Gastroesophageal sphincter (tissue), 4 donors: ENCODE measurements around the gene RIPK1. TPM values are rescaled to one million over a fixed set of nuclear protein-coding genes. Genes with fewer than 3 reads are reported as not detected.
"Not testable (repeated sequence)": the region's sequence is repeated elsewhere in the genome, so short reads cannot be mapped to it uniquely, and the experiment has no call there.

Experiments
- ATAC-seq: fragments of 150-250 bp; one replicate; pipeline ENCODE4 v1.9.1; 2016; ENCODE audit warnings: mild to moderate bottlenecking, moderate library complexity
- H3K27ac ChIP-seq, 4 donors: fragments of 200-600 bp; sonication (generic) in 3 of 4; 1 replicate in 3 of 4; 2 replicates in 1 of 4; pipeline ENCODE4 v1.5.1; 2016 to 2019
- H3K27me3 ChIP-seq: fragments of 200-600 bp; sonication (generic); one replicate; pipeline ENCODE4 v1.5.1; 2019
- H3K36me3 ChIP-seq, 2 donors: fragments of 200-600 bp; sonication (generic); one replicate each; pipeline ENCODE4 v1.5.1; 2019; ENCODE audit warnings: control low read depth in 1 of 2
- H3K4me1 ChIP-seq, 3 donors: fragments of 200-600 bp; sonication (generic); 1 replicate in 2 of 3; 2 replicates in 1 of 3; pipeline ENCODE4 v1.5.1; 2016 to 2019; ENCODE audit warnings: control low read depth in 2 of 3
- H3K4me3 ChIP-seq, 2 donors: fragments of 200-600 bp; sonication (generic); one replicate each; pipeline ENCODE4 v1.5.1; 2019; ENCODE audit warnings: mild to moderate bottlenecking in 1 of 2, moderate library complexity in 1 of 2
- H3K9me3 ChIP-seq, 3 donors: fragments of 200-600 bp; sonication (generic); one replicate each; pipeline ENCODE4 v1.5.1; 2017 to 2019; ENCODE audit warnings: control low read depth in 2 of 3
- EP300 ChIP-seq: sonication (generic); formaldehyde crosslinking; IDR thresholded peaks from one replicate; pipeline ENCODE4 v1.6.1; 2017; ENCODE audit warnings: antibody characterized with exemption, mild to moderate bottlenecking
- POLR2A ChIP-seq, 2 donors: fragments of 450-650 bp; IDR thresholded peaks; one replicate each; pipeline ENCODE4 v1.6.1; 2017; ENCODE audit warnings: antibody characterized with exemption in 2 of 2, mild to moderate bottlenecking in 2 of 2, moderate library complexity in 1 of 2
- POLR2AphosphoS5 ChIP-seq: sonication (generic); formaldehyde crosslinking; IDR thresholded peaks from one replicate; pipeline ENCODE4 v1.6.1; 2017; ENCODE audit warnings: antibody characterized with exemption
- WGBS, 2 donors: methylation state at CpG; one replicate each; pipeline ENCODE4 v1.1.5; 2018; ENCODE audit warnings: low coverage in 1 of 2; 5-methylcytosine and 5-hydroxymethylcytosine counted together
- total RNA-seq, 4 donors: library from RNA; depleted of rRNA; stranded (reverse); fragments of >200 nt; gene quantifications; one replicate each; pipeline ENCODE4 v1.1.0, GENCODE V29; 2016
- TF ChIP-seq, protein P1 (sequence below), 4 experiments: fragments of 200-600 bp in 2 of 4; fragments of 450-650 bp in 2 of 4; sonication (generic) in 1 of 4; IDR thresholded peaks; one replicate each; pipeline ENCODE4 v1.5.1; 2017 to 2019; ENCODE audit warnings: antibody characterized with exemption in 4 of 4, mild to moderate bottlenecking in 2 of 4, moderate library complexity in 2 of 4

Gene RIPK1
- total RNA-seq, 4 donors from 2014 or later: 20.1 to 28.9 (median 25.7) TPM

DNA sequence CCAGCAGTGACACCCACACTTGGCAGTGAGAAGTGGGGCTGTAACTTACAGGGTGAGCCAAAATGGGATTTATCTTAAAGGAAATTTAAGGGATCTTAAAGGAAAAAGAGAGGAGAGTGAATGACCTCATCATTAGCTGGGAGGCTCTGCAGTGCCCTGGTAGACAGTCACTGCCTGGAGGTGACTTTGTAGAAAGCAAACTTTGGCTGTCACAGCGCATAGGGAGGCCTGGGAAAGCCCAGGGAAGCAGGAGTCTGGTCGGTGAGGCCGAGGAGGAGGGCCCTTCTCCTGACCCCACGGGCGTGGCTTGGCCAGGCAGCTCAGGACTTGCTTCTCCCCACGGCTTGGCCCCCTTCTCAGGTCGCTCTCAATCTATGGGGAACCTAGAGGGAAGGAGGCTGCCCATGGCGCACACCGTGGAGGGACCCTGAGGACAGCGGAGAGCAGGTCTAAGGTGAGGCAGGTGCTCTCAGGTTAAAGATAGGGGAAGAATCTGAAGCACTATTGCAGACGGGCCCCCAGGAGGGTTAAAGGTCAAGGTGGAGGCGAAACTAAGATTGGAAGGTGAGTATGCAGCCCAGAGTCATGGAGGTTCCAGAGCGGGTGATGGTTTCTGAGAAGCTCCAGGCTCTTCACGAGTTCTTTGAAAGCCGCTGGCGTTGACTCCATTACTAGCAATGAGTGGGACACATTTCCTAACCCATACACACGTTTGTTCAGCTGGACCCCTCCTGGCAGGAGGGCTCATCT is 15.6 kb upstream of the RIPK1 start:
- H3K27ac ChIP-seq: peak overlapping the region in 2 of 4 donors; percentile 68 to 72
- WGBS, 2 donors: 72 to 86% methylated on average over 7 to 12 of the region's 17 CpGs
- no peaks in the 10 kb centered on the region for H3K9me3 ChIP-seq
- H3K36me3 ChIP-seq: no peaks in the 10 kb centered on the region
- peaks cover 0 to 29% (median 0%) of the 10 kb centered on the region in 3 donors for H3K4me1 ChIP-seq
- H3K4me3 ChIP-seq: no peak overlapping the region
- TF ChIP-seq EP300: no peak
- no peak for TF ChIP-seq POLR2A (IDR thresholded peaks at IDR 0.05)
- TF ChIP-seq, protein P1, sequence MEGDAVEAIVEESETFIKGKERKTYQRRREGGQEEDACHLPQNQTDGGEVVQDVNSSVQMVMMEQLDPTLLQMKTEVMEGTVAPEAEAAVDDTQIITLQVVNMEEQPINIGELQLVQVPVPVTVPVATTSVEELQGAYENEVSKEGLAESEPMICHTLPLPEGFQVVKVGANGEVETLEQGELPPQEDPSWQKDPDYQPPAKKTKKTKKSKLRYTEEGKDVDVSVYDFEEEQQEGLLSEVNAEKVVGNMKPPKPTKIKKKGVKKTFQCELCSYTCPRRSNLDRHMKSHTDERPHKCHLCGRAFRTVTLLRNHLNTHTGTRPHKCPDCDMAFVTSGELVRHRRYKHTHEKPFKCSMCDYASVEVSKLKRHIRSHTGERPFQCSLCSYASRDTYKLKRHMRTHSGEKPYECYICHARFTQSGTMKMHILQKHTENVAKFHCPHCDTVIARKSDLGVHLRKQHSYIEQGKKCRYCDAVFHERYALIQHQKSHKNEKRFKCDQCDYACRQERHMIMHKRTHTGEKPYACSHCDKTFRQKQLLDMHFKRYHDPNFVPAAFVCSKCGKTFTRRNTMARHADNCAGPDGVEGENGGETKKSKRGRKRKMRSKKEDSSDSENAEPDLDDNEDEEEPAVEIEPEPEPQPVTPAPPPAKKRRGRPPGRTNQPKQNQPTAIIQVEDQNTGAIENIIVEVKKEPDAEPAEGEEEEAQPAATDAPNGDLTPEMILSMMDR (IDR thresholded peaks at IDR 0.05): no peak
- TF ChIP-seq POLR2AphosphoS5: no peak
- ATAC-seq: no peak
- no peaks in the 10 kb centered on the region for H3K27me3 ChIP-seq

DNA sequence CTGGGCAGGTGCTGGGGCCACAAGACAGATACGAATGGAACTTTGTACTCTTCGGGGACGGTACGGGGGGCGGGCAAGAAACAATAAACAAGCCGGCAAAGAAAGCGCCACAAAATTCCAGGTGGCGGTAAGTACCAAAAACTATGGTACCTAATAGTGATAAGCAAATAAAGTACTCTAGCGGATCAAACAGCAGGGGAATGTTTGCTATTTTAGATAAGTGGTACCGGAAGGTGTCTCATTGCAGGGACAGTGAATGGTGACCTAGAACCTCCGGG is 15.1 kb upstream of the RIPK1 start:
- Histone ChIP-seq H3K4me3 (peak overlapping the region; percentile 31 to 54), H3K36me3 (no peaks in the 10 kb centered on the region), H3K27me3 (no peaks in the 10 kb centered on the region), H3K4me1 (peaks cover 0 to 29% (median 0%) of the 10 kb centered on the region in 3 donors), H3K27ac (peak overlapping the region in 3 of 4 donors; percentile 55 to 72 (median 68)), H3K9me3 (no peaks in the 10 kb centered on the region)
- TF ChIP-seq EP300 (no peak), POLR2AphosphoS5 (no peak), POLR2A (IDR thresholded peaks at IDR 0.05) (no peak)
- TF ChIP-seq, protein P1 (IDR thresholded peaks at IDR 0.05): no peak
- WGBS, 2 donors: 55% methylated on average over 6 of the region's 11 CpGs; no CpG with 5 or more reads in 1 of the 2 donors
- no peak for ATAC-seq

DNA sequence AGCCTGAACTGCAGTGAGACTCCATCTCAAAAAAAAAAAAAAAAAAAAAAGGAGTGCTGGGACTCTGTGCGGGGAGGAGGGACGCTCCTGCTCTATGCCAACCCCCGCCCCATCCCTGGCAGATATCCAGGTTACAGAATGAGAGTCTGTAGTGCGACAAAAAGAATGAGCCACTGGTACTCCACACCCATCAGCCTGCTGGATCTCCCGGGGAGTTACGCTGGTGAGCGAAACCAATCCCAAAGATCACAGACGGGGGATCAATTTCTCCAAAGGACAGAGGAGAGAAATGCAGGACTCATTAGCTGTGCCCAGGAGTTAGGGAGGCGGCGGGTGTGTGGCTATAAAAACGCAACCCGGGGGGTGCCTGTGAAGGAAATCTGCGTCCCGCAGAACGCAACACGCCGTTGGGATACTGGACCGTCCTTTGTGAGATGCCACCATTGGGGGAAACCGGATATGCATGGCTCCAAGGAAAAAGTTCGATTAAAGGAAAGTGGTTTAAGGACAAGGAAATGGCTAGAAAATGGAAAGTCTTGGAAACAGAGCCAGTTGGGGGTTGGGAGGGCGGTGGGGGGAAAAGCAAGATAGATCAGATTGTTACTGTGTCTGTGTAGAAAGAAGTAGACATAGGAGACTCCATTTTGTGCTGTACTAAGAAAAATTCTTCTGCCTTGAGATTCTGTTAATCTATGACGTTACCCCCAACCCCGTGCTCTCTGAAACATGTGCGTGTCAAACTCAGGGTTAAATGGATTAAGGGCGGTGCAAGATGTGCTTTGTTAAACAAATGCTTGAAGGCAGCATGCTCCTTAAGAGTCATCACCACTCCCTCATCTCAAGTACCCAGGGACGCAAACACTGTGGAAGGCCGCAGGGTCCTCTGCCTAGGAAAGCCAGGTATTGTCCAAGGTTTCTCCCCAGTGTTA is 13.8 kb upstream of the RIPK1 start:
- not testable (repeated sequence) for ATAC-seq, H3K36me3 ChIP-seq, H3K27me3 ChIP-seq, H3K9me3 ChIP-seq
- Histone ChIP-seq H3K4me3 (peak overlapping the region in 1 of 2 donors; percentile 54), H3K27ac (peak overlapping the region in 3 of 4 donors; percentile 63 to 72 (median 68)), H3K4me1 (peaks cover 0 to 29% (median 0%) of the 10 kb centered on the region in 3 donors)
- 28 to 50% methylated on average over 4 to 22 of the region's 27 CpGs for WGBS, 2 donors

DNA sequence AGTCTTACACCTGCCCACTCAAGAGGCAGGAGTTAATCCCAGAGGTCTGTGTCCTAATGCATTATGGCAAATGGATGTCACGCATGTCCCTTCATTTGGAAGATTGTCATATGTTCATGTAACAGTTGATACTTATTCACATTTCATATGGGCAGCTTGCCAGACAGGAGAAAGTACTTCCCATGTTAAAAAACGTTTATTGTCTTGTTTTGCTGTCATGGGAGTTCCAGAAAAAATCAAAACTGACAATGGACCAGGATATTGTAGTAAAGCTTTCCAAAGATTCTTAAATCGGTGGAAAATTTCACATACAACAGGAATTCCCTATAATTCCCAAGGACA is 13.2 kb upstream of the RIPK1 start:
- not testable (repeated sequence) for H3K9me3 ChIP-seq, H3K36me3 ChIP-seq, H3K27me3 ChIP-seq, H3K4me3 ChIP-seq, ATAC-seq
- peaks cover 0 to 29% (median 0%) of the 10 kb centered on the region in 3 donors for H3K4me1 ChIP-seq
- WGBS, 2 donors: 25 to 26% methylated on average over 2 of the region's 3 CpGs
- peak overlapping the region in 3 of 4 donors; percentile 63 to 72 (median 68) for H3K27ac ChIP-seq

DNA sequence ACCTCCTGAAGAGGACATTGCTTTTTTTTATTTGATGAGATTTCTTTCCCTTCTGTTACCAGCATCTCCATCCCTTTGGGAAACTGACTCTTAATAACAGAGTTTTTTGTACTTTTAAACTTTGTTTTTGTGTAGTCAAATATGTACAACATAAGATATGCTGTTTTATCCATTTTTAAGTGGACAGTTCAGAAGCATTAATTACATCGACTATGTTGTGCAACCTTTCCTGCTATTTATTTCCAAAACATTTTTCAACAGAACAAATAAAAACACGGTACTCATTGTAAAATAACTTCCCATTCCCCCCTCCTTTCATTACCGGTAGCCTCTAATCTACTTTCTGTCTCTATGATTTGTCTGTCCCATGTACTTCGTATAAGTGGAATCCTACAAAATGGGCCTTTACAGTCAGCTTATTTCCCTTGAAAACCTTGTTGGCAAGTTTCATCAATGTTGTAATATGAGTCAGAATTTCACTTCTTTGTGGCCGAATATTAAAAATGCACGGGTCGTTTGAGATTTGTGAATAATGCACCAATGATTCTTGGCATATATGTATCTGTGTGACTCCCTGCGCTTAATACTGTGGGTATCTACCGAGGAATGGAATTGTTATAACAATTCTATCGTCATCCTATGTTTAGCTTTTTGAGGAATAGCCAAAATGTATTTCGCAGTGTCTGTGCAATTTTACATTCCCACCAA is 11.1 kb upstream of the RIPK1 start:
- Histone ChIP-seq H3K4me3 (no peak overlapping the region), H3K27me3 (no peaks in the 10 kb centered on the region), H3K27ac (no peak overlapping the region), H3K9me3 (no peaks in the 10 kb centered on the region), H3K4me1 (peaks cover 0 to 29% (median 0%) of the 10 kb centered on the region in 3 donors), H3K36me3 (no peaks in the 10 kb centered on the region)
- no peak for ATAC-seq
- 74 to 82% methylated on average over 11 of the region's 11 CpGs for WGBS, 2 donors
- no peak for TF ChIP-seq POLR2AphosphoS5
- TF ChIP-seq, protein P1 (IDR thresholded peaks at IDR 0.05): no peak
- TF ChIP-seq POLR2A (IDR thresholded peaks at IDR 0.05): no peak
- no peak for TF ChIP-seq EP300
